HG03135 (cell line): ENCODE measurements around the gene WSCD1.

Experiments
- ATAC-seq: cut with Tn5 transposase; IDR thresholded peaks from one replicate; pipeline ENCODE4 v1.9.1; 2021; ENCODE audit warnings: mild to moderate bottlenecking, moderate library complexity; ENCODE audit not compliant: unreplicated experiment

WSCD1 gene

DNA sequence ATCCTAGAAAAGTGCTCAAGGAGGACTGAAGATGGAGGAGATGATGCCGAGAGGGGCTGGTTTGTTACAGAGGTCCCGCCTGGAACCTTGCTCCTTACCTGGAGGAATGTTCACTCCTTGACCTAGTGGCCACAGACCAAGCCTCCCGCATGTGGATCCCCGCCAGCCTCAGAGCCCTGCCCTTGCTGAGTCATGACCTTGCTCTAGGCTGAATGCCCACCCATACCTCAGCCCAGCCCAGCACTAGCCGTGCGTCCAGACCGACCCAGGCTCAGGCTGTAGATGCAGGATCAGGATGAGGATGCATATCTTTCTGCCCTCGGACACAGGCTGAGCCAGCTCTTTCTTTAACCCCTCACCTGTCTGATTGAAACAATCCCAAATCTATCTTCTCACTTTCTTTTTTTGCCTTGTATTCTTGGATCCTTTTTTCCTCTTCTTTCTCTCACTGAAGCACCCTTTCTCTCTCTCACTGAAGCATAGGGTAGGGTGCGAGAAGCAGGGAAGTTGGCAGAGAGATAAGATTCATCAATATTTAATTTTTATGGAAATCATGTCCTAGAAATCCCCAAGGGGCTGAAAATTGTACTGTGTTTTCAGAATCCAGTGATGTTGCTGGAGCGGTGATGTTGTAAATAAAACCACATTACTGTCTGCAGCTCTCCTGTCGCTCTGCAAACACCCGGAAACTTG, 34.9 kb downstream of the WSCD1 start:
- no peak for ATAC-seq

DNA sequence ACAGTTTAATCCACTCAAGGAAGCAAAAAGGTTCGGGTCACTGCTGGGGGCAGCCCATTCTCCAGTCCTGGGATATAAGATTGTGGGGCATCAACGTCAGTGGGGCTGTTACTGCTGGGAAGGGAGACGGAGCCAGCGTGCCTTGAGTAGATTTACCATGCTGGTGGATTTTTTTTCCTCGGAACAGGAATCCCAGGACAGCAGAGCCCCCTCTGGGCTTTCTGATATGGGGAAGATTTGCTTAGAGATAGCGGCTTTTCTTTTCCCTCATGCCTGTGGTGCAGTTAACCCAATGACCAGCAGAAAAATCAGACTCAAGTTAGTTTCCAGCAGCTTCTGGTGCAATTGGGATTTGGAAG, 35.4 kb downstream of the WSCD1 start:
- no peak for ATAC-seq

DNA sequence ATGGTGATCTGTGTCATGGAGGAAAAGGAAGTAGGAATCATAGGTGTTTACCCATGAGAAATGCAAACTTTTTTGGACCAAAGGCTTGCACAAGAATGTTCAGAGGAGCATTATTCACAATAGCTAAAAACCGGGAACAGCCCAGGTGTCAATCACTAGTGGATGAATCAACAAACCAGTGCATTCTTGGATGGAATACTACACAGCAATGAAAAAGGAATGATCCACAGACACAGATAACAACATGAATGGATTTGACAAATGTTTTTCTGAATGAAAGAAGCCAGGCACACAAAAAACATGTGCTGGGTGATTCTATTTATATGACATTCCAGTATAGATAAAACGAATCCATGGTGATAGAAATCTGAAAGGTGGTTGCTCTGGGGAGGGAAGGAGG, 36.0 kb downstream of the WSCD1 start:
- no peak for ATAC-seq

DNA sequence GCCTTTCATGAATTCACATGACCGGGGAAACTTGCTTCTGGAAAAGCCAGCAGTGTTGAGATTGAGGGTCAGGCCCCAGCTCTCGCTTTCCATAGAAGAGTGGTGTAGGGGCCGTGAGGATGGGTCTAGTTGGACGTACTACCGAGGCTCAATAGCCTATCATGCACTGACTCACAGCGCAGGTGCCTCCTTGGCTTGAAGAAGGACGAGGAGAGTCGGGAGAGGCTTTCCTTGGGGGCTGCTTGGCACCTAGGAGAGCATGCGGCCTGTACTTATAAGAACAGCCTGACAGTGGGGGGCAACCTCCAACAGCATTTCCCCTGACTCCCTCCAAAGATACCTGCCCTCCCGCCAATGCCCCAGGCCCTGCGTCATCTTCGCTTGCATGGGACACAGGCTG, 37.6 kb downstream of the WSCD1 start:
- ATAC-seq, result no peak

DNA sequence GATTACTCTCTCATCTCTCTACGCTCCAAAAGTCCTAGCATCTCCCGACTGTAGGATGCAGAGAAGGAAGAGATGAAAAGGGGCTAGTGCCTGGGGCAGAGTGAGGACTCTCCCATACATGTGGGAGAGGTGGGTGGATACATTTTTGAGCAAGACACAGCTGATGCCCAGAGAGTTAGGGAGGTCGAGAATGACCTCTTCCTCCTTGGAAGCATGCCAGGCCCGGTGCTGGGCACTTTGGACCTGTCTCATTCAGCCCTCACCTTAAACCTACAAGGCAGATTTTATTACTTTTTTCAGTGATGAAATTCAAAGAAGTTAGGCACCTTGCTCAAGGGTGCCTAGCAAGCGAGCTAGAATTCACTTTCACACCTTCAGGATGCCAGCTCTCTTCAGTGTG, 38.2 kb downstream of the WSCD1 start:
- ATAC-seq, result no peak

DNA sequence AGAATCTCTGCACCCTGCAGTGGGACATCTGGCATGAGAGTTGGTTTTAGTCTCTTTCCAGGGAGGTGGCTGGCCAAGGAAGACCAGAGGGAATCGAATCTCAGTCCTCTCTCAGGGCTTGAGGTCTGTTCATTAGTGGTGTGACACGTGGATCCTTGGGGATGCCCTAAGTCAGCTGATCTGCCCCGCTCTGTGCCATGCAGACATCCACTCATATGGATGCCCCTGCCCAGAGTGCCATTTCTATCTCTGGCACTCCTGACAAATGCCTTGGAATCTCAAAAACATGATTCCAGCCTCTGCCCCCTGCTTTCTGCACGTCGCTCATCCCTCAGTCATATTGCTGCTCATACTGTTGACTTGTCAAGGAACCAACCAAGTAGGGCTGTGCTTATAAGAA, 38.8 kb downstream of the WSCD1 start:
- ATAC-seq, result no peak

DNA sequence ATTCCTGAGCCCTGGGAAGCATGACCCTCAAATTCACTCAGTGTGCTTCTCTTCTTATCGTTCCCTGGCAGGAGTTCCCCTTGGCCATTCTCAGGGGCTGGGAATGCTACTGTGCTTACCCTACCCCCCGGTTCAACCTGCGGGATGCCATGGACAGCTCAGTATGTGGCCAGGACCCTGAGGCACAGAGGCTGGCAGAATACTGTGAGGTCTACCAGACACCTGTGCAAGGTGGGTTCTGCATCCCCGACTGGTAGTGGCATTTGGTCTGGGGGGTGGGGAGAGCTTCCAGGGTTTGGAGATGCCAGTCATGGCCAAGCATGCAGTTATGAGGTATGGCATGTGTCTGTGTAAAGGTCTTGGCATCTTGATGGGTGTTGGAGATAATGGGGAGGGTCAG, 39.4 kb downstream of the WSCD1 start:
- no peak for ATAC-seq

DNA sequence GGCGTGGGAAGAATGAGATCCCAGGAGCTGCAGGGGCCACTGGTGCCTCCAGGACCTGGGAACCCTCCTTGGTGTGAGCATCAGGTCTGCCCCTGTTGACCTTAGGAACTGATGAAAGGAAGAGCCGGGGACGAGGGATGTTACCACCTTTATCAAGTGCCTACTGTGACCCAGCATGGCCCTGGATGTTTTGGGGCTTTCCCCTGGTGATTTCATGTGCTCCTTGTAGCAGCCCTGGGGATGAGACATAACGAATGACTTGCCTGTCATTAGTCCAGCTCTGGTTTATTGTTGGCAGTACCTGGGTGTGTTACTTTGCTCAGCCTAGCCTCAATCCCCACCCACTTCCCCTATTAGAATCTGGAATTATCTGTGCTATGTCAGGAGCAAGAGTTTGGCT, 39.9 kb downstream of the WSCD1 start:
- ATAC-seq, result no peak

DNA sequence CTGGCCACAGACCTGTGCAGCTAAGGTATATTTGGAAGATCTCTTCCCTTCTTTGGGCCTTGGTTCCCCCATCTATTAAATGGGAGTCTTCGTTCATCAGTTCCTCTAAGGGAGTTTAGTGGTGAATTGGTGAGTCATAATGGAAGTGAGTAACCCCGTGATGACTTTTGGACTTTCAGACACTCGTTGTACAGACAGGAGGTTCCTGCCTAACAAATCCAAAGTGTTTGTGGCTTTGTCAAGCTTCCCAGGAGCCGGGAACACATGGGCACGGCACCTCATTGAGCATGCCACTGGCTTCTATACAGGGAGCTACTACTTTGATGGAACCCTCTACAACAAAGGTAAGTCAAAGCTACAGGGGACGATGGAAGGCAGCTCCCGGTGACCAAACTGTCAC, 40.4 kb downstream of the WSCD1 start:
- no peak for ATAC-seq

DNA sequence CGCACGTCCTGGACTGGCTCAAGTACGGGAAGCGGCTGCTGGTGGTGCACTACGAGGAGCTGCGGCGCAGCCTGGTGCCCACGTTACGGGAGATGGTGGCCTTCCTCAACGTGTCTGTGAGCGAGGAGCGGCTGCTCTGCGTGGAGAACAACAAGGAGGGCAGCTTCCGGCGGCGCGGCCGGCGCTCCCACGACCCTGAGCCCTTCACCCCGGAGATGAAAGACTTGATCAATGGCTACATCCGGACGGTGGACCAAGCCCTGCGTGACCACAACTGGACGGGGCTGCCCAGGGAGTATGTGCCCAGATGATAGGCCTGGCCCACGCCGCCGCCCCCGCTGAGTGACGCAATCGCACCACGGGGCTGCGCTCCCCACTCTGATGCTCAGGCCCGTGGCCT, 50.2 kb downstream of the WSCD1 start:
- no peak for ATAC-seq

DNA sequence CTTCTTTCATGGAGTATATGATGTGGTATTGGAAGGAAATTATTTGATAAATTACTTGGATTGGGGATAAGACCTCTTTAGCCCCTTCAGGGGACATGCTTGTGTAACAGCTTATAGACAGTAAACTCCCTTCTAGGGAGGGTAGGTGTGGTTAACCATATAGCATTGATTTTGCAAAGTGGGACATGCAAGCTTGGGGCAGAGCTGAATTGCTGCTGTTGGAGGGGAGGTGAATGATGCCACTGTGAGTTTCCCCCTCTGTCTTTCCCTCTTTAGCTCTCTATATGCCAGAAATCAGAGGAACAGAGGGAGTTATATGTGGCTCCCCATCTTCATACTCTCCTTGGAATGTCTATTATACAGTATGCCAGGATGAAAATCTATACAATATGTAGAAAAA, 54.7 kb downstream of the WSCD1 start:
- no peak for ATAC-seq

DNA sequence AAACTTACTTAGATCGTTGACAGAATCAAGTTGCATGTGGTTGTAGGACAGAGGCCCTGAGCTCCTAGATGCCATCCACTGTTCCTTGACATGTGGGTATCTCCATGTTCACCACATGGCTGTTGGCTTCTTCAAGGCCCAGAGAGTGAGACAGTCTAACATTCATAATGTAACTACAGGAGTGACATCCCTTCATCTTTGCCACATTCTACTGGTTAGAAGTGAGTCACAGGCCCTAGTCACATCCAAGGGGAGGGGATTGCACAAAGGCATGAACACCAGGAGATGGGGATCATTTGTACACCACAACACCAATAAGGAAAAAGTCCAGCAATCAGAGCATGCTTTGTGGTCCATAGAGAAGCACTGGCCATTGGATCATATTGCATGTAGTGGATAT, 56.6 kb downstream of the WSCD1 start:
- no peak for ATAC-seq

DNA sequence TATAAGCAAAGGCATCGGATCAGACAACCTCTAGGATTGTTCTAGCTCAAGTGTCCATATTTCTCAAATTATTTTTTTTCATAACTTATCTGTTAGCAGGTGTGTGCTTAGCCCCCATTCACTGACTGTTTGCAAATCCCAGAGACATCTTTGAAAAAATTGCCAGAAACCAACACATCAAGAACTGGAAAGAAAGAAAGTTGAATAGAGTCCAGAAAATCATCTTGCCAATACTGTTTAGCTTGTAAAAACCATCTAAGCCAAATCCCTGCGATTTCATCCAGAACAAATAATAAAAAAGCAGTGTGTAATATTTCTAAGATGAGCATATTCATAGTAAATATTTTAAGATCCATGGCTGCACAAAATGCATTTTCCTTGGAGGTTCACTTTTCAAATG, 64.5 kb downstream of the WSCD1 start:
- ATAC-seq, result no peak

DNA sequence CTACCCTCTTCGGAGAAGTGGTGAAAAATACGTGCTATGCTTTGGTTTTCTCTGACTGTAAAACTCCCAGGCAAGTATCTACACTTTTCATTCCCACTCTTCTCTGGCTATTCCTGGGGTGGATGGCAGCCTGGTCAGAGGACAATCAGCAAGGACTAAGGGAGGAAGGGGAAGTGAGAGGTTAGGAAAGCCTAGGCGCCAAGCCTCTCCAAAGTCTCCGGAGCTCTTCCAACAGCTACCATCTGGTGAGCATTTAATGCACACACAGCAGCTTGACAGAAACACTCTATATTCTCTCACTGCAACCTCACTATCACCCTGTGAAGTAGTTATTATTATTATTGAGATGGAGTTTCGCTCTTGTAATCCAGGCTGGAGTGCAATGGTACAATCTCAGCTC, 65.1 kb downstream of the WSCD1 start:
- ATAC-seq, result no peak

DNA sequence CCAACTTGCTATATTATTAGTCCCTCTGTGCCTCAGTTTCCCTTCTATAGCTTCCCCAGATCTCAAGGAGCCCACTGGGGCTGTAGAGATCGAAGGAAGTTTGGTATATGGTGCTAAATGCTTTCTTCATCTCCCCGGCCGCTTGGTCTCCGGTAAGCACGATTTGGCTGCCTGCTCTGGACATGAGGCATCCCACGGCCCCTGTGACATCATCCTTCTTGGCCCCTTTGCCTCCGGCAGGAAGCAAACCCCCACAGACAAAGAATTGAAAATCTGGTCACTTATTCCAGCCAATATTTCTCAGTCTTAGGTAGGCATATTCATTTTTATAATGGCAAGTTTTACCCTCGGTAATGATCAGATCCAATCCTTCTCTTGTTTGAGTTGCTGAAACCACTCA, 65.8 kb downstream of the WSCD1 start:
- ATAC-seq, result no peak

DNA sequence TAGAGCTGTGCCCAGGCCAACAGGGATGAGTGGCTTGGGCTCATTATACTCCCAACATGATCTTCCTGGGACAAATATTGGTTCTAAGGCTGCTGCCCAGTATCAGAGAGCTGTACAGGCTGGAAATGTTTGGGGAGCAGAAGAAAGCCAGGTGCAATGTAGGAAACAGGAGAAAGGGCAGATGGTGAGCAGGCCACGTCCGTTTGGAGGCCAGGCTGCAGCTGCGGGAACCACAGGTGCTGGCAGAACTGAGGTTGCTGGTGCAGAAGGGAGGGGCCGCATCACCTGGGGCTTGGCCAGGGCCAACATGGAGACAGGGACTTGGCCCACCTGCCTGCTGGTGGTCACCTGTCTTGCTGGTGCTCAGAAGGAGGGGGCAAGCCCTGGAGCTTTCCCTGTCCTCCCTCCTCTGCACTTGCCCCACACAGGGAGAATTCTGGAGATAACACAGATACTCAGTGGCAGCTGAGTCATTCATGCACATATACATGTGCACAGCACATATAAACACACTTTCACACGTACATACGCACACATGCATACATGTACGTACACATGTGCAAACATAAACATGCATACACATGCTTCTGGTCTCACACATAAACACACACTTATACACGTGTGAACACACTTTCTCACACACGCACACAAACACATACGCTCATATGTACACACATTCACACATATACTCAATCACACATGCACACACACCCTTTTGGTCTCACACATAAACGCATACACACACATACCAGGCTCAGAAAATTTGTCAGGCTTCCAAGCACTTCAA, 67.7 kb downstream of the WSCD1 start:
- ATAC-seq, result no peak

DNA sequence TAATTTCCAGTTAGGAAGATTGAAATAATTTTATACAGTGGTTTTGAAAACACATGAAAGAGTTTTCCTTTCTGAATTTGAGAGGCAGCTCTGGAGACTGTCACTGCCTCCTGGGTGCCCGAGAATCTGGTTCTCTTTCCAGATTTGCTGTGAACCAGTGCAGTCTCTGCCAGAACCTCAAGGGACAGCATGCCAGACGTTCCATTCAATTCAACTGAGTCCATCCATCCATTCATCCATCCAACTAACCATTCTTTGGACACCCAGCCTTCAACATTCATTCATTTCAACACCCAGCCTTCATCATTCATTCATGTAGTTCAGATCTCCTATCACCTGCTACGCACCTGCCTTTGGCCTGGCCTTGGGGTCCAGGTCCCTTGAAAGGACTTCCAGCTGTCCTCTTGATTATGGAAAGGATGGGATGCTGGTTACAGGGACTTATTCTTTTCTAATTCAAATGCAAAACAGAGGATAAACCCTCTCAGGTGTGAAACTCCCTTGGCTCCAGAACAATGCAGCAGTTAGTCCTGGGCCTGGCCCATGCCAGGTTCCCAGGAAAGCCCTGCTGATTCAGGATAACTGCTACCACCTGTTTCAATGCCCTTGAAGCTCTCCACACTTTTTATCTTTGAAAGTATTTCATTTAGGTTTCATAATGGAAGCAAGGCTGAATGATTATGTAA, 68.7 kb downstream of the WSCD1 start:
- ATAC-seq, result no peak

DNA sequence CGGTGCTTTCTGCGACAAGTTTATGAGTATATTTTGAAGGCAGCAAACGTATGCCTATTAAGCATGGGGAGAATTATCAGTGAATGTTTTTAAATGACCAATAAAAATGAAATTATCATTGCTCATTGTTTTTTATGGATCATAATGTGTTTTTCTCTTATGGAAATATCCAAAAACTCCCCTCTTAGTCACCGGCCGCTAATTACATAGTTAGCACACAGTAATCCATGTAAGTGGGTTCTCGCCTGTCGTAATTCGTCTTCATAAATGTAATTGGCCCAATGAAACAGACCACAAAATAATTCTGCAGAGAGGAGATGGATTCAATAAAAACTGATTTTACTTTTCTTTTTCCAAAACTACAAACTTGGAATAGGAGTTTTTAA, 69.3 kb downstream of the WSCD1 start:
- no peak for ATAC-seq

DNA sequence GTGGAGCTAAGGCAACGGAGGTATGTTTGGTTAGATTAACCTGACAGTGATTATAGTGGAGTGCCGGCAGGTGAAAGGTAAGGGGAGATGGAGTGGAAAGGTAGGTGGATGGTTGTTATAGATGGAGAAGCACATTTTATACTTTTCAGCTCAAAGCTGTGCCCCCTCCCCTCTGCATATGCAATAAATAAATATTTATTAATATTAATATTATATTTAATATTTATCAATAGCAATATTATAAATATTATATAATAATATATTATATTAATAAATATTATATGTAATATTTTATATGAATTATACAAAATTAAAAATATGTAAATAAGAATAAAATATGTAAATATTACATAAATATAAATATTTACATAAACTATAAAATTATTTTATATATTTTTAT, 70.0 kb downstream of the WSCD1 start:
- ATAC-seq, result no peak

DNA sequence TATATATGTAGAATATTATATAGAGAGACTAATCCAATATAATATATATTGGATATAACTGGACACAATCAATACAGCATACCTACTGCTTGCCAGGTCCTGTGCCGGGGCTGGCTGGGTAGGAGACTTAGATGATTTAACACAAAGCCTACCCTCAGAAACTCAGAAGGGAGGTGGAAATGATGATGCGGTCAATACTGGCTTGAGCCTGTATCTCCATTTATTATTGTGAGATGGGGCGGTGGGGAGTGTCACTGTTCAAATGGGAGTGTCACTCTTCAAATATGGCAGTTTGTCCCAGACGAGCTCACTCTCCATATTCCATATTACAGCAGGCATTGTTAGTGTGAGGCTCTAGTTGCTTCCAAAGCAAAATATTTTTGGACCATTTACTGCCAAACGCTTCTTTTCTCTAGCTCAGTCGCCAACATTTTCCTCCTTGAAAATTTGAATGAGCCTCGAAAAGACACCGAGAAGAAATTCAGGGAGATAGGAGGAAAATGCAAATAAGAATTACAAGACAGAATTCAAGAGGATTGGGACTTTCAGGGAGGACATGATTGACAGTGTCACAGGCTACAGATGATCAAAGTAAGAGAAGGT, 70.7 kb downstream of the WSCD1 start:
- ATAC-seq, result no peak

DNA sequence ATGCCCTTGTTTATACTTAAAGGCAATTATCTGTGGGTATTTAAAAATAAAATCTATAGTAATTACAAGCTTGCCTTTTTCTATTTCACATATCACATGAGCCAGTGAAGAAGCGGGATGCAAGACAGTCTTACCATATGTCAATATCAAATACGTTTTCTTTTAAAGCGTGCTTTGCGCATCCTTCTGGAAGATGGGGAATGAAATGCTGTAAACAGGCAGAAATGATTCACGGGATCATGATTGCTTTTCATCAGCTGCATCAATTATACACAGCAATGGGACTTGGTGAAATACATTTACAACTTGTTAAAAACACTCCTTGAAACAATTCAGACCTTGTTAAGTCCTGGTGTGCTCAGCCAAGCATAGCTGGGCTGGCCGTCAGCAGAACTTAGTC, 72.5 kb downstream of the WSCD1 start:
- no peak for ATAC-seq

DNA sequence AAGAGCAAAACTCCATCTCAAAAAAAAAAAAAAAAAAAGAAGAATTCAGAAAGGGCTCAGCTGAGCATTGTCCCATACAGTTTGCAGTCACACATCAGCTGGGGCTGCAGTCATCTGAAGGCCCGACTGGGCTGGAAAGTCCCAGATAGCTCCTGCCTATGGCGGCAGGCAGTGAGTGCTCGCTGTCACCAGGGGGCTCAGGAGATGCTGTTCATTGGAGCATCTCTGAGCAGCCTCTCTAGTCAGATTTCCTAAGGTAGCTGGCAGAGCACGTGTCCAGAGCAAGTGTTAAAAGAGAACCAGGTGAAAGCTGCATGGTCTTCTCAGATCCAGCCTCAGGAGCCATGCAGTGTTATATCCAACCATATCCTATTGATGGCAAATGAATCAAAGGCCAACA, 75.8 kb downstream of the WSCD1 start:
- ATAC-seq, result no peak
